ENCODE measurements around the gene SAMD4A.

The SAMD4A gene

GRCh38 chr14:54805445-54806322, 238.8 kb downstream of the SAMD4A start:
- DNase-seq, result peak; percentile 80

- no peak for DNase-seq
These were observed 239.7 kb downstream of the SAMD4A start for GRCh38 chr14:54806616-54807015.

GRCh38 chr14:54807428-54807827, 240.5 kb downstream of the SAMD4A start:
- no peak for DNase-seq

- DNase-seq, result no peak
These were observed 241.0 kb downstream of the SAMD4A start for GRCh38 chr14:54807881-54808280.

GRCh38 chr14:54808326-54809161, 241.6 kb downstream of the SAMD4A start:
- no peak for DNase-seq

GRCh38 chr14:54809767-54810166, 242.8 kb downstream of the SAMD4A start:
- no peak for DNase-seq

- DNase-seq, result no peak
These were observed 245.7 kb downstream of the SAMD4A start for GRCh38 chr14:54812617-54813016.

GRCh38 chr14:54813081-54813480, 246.2 kb downstream of the SAMD4A start:
- no peak for DNase-seq

GRCh38 chr14:54814076-54814475, 247.1 kb downstream of the SAMD4A start:
- DNase-seq, result no peak

GRCh38 chr14:54815016-54815415, 248.1 kb downstream of the SAMD4A start:
- no peak for DNase-seq

GRCh38 chr14:54815515-54815914, 248.6 kb downstream of the SAMD4A start:
- no peak for DNase-seq

GRCh38 chr14:54816450-54816849, 249.5 kb downstream of the SAMD4A start:
- no peak for DNase-seq

- DNase-seq, result no peak
These were observed 250.6 kb downstream of the SAMD4A start for GRCh38 chr14:54817506-54817905.

- DNase-seq, result peak; percentile 52
These were observed 251.5 kb downstream of the SAMD4A start for GRCh38 chr14:54818201-54819133.

- no peak for DNase-seq
These were observed 255.8 kb downstream of the SAMD4A start for GRCh38 chr14:54822685-54823084.

- no peak for DNase-seq
These were observed 257.0 kb downstream of the SAMD4A start for GRCh38 chr14:54823757-54824549.

GRCh38 chr14:54828037-54828436, 261.1 kb downstream of the SAMD4A start:
- DNase-seq, result no peak

- no peak for DNase-seq
These were observed 262.7 kb downstream of the SAMD4A start for GRCh38 chr14:54829486-54830224.

GRCh38 chr14:54830650-54831049, 263.7 kb downstream of the SAMD4A start:
- no peak for DNase-seq

GRCh38 chr14:54834081-54834480, 267.2 kb downstream of the SAMD4A start:
- no peak for DNase-seq

- DNase-seq, result no peak
These were observed 267.8 kb downstream of the SAMD4A start for GRCh38 chr14:54834727-54835126.

Data from fibroblast of skin of scalp (primary cell).